ENCODE data around the gene MRPL20.
"Not testable (repeated sequence)": the region's sequence is repeated elsewhere in the genome, so short reads cannot be mapped to it uniquely, and the experiment has no call there.

The MRPL20 gene

GRCh38 chr1:1430992-1431844, 24.1 kb upstream of the MRPL20 start:
- DNase-seq (ENCODE audit: low read depth): no peak
- H3K4me3 ChIP-seq (ENCODE audit: low read length): no peak overlapping the region
- no peak for TF ChIP-seq CTCF (conservative IDR thresholded peaks at IDR 0.05; ENCODE audit: low read length)

GRCh38 chr1:1430114-1430982, 23.3 kb upstream of the MRPL20 start:
- peak; percentile 20; the same call in 1 of the 2 replicates for TF ChIP-seq CTCF (conservative IDR thresholded peaks at IDR 0.05; ENCODE audit: low read length)
- no peak overlapping the region for H3K4me3 ChIP-seq (ENCODE audit: low read length)
- peak; percentile 46 for DNase-seq (ENCODE audit: low read depth)

- no peak overlapping the region for H3K4me3 ChIP-seq (ENCODE audit: low read length)
- no peak for DNase-seq (ENCODE audit: low read depth)
- TF ChIP-seq CTCF (conservative IDR thresholded peaks at IDR 0.05; ENCODE audit: low read length): no peak
Observed at GRCh38 chr1:1429671-1430073, 22.6 kb upstream of the MRPL20 start.

GRCh38 chr1:1428967-1429366, 21.9 kb upstream of the MRPL20 start:
- not testable (repeated sequence) for H3K4me3 ChIP-seq (ENCODE audit: low read length); DNase-seq (ENCODE audit: low read depth)

GRCh38 chr1:1428174-1428573, 21.1 kb upstream of the MRPL20 start:
- no peak for TF ChIP-seq CTCF (conservative IDR thresholded peaks at IDR 0.05; ENCODE audit: low read length)
- no peak overlapping the region for H3K4me3 ChIP-seq (ENCODE audit: low read length)
- no peak for DNase-seq (ENCODE audit: low read depth)

- H3K4me3 ChIP-seq (ENCODE audit: low read length): peak overlapping the region; percentile 36
- DNase-seq (ENCODE audit: low read depth): no peak
- no peak for TF ChIP-seq CTCF (conservative IDR thresholded peaks at IDR 0.05; ENCODE audit: low read length)
Observed at GRCh38 chr1:1427820-1428148, 20.7 kb upstream of the MRPL20 start.

- H3K4me3 ChIP-seq (ENCODE audit: low read length): peak overlapping the region; percentile 36
- no peak for TF ChIP-seq CTCF (conservative IDR thresholded peaks at IDR 0.05; ENCODE audit: low read length)
- no peak for DNase-seq (ENCODE audit: low read depth)
Observed at GRCh38 chr1:1427106-1427819, 20.2 kb upstream of the MRPL20 start.

All from AG10803 (cell line).